Right ventricle myocardium superior (tissue), 1 donor: ENCODE measurements around the gene TRPC1. TPM values are rescaled to one million over a fixed set of nuclear protein-coding genes. Genes with fewer than 3 reads are reported as not detected.
"Not testable (repeated sequence)": the region's sequence is repeated elsewhere in the genome, so short reads cannot be mapped to it uniquely, and the experiment has no call there.

Experiments
- ATAC-seq: fragments of 200-7000 bp; cut with Tn5 transposase; one replicate; pipeline ENCODE4 v1.9.1; 2020; ENCODE audit warnings: mild to moderate bottlenecking; ENCODE audit not compliant: poor library complexity
- DNase-seq: peaks from one replicate; pipeline ENCODE4 v3.0.0-alpha.2; 2020
- intact Hi-C: fragments of 100-400 bp; cut with DNase I; formaldehyde crosslinking; loops from one replicate; pipeline ENCODE4 v1.11.2; 2022
- total RNA-seq: library from RNA; stranded (reverse); fragmentation: NEBNext Ultra II Directional; extraction: Animal tissue kit (Norgen Biotek cat#: 25700); gene quantifications from one replicate; pipeline ENCODE4 v1.2.1, GENCODE V29; 2021
- donor health status: DM: no; HTN: yes; CAD: no; lungs with severe emphysema.

Gene TRPC1
- total RNA-seq, 1 donor from 2014 or later, result 10.0 TPM

GRCh38 chr3:142738396-142738795 is 14.6 kb downstream of the TRPC1 start:
- intact Hi-C loops, result no loop called here
- ATAC-seq, result no peak
- no peak for DNase-seq

GRCh38 chr3:142746646-142747045 is 22.8 kb downstream of the TRPC1 start:
- DNase-seq (no peak), ATAC-seq (no peak)
- intact Hi-C loops, result no loop called here

GRCh38 chr3:142750531-142750930 is 26.7 kb downstream of the TRPC1 start:
- intact Hi-C loops, ATAC-seq, DNase-seq: not testable (repeated sequence)

- DNase-seq, ATAC-seq, intact Hi-C loops: not testable (repeated sequence)
Measured at GRCh38 chr3:142752605-142753004, 28.8 kb downstream of the TRPC1 start.

GRCh38 chr3:142754494-142754893 is 30.7 kb downstream of the TRPC1 start:
- DNase-seq (no peak), ATAC-seq (no peak)
- intact Hi-C loops, result no loop called here

- no peak for DNase-seq
- no peak for ATAC-seq
- intact Hi-C loops, result no loop called here
Measured at GRCh38 chr3:142768338-142768737, 44.5 kb downstream of the TRPC1 start.

GRCh38 chr3:142777927-142778326 is 54.1 kb downstream of the TRPC1 start:
- no peak for ATAC-seq
- intact Hi-C loops, result no loop called here

GRCh38 chr3:142778541-142778940 is 54.7 kb downstream of the TRPC1 start:
- intact Hi-C loops, result no loop called here
- no peak for ATAC-seq
- no peak for DNase-seq

More at GRCh38 chr3:142777927-142778326, 54.1 kb downstream of the TRPC1 start:
- DNase-seq, result no peak

GRCh38 chr3:142779591-142779990 is 55.8 kb downstream of the TRPC1 start:
- intact Hi-C loops, result no loop called here
- no peak for DNase-seq
- ATAC-seq, result no peak

- DNase-seq (no peak), ATAC-seq (no peak)
- intact Hi-C loops, result no loop called here
Measured at GRCh38 chr3:142782616-142783015, 58.8 kb downstream of the TRPC1 start.

GRCh38 chr3:142784228-142784627 is 60.4 kb downstream of the TRPC1 start:
- ATAC-seq (no peak), DNase-seq (no peak)
- intact Hi-C loops, result no loop called here

- ATAC-seq (no peak), DNase-seq (no peak)
- intact Hi-C loops, result no loop called here
Measured at GRCh38 chr3:142785996-142786395, 62.2 kb downstream of the TRPC1 start.

GRCh38 chr3:142787719-142788118 is 63.9 kb downstream of the TRPC1 start:
- intact Hi-C loops, result no loop called here
- no peak for ATAC-seq
- DNase-seq, result no peak

- intact Hi-C loops, result no loop called here
- no peak for DNase-seq
Measured at GRCh38 chr3:142794508-142794907, 70.7 kb downstream of the TRPC1 start.

GRCh38 chr3:142795332-142795731 is 71.5 kb downstream of the TRPC1 start:
- no peak for DNase-seq
- no peak for ATAC-seq
- intact Hi-C loops, result no loop called here

More at GRCh38 chr3:142794508-142794907, 70.7 kb downstream of the TRPC1 start:
- no peak for ATAC-seq

GRCh38 chr3:142796823-142797222 is 73.0 kb downstream of the TRPC1 start:
- DNase-seq (no peak), ATAC-seq (no peak)
- intact Hi-C loops, result no loop called here

GRCh38 chr3:142801746-142802145 is 77.9 kb downstream of the TRPC1 start:
- ATAC-seq (no peak), DNase-seq (no peak)
- intact Hi-C loops, result no loop called here

- no peak for DNase-seq
- no peak for ATAC-seq
- intact Hi-C loops, result no loop called here
Measured at GRCh38 chr3:142802891-142803290, 79.1 kb downstream of the TRPC1 start.

GRCh38 chr3:142808103-142808917 is 84.5 kb downstream of the TRPC1 start:
- intact Hi-C loops, result no loop called here
- ATAC-seq (no peak), DNase-seq (no peak)

GRCh38 chr3:142809259-142809658 is 85.4 kb downstream of the TRPC1 start:
- DNase-seq (no peak), ATAC-seq (peak; percentile 61)
- intact Hi-C loops, result no loop called here

GRCh38 chr3:142815803-142816202 is 92.0 kb downstream of the TRPC1 start:
- DNase-seq (no peak), ATAC-seq (no peak)
- intact Hi-C loops, result no loop called here
